Activated naive CD4-positive, alpha-beta T cell treated with anti-CD3 and anti-CD28 coated beads, Interleukin-2, amount 50 U/mL, for 72 hours (primary cell): Measurements from ENCODE around the gene BCL2L1. TPM values are rescaled to one million over a fixed set of nuclear protein-coding genes. Genes with fewer than 3 reads are reported as not detected.
A peak's percentile ranks its signal among the peaks of the same experiment; 100 is the strongest.

Experiments used
- ATAC-seq, 2 donors: fragments of 150-1000 bp; cut with Tn5 transposase; 2 replicates each; pipeline ENCODE4 v1.10.0; 2021; ENCODE audit warnings: mild to moderate bottlenecking in 2 of 2, moderate library complexity in 2 of 2
- DNase-seq, 2 donors: peaks; one replicate each; pipeline ENCODE4 v3.0.0; 2021 to 2022; ENCODE audit warnings: low spot score in 2 of 2
- H3K27ac Mint-ChIP-seq, 2 donors: one replicate each; pipeline ENCODE4 v1.8.0; 2022; ENCODE audit warnings: mild to moderate bottlenecking in 2 of 2, mixed read lengths in 2 of 2
- H3K36me3 Mint-ChIP-seq, 2 donors: one replicate each; pipeline ENCODE4 v1.8.0; 2022; ENCODE audit warnings: mixed read lengths in 2 of 2
- H3K9me3 Mint-ChIP-seq, 2 donors: one replicate each; pipeline ENCODE4 v1.8.0; 2022; ENCODE audit warnings: mixed read lengths in 2 of 2
- total RNA-seq, 2 donors: library from RNA; stranded (reverse); gene quantifications; one replicate each; pipeline ENCODE4 v1.2.3, GENCODE V29; 2022

Gene BCL2L1
- total RNA-seq, 2 donors from 2014 or later: 86.6 to 143 TPM

GRCh38 chr20:31689141-31689540 lies 33.5 kb downstream of the BCL2L1 start:
- Mint-ChIP-seq H3K36me3 (peaks cover 10 to 38% of the 10 kb centered on the region in 2 donors), H3K9me3 (no peaks in the 10 kb centered on the region), H3K27ac (peak overlapping the region; percentile 56 to 84)
- ATAC-seq (no peak), DNase-seq (no peak)

- Mint-ChIP-seq H3K9me3 (no peaks in the 10 kb centered on the region), H3K36me3 (peaks cover 17 to 44% of the 10 kb centered on the region in 2 donors), H3K27ac (peak overlapping the region; percentile 44 to 68)
- ATAC-seq (no peak), DNase-seq (no peak)
These were observed 34.9 kb downstream of the BCL2L1 start for GRCh38 chr20:31687777-31688176.

- no peaks in the 10 kb centered on the region for H3K9me3 Mint-ChIP-seq
- DNase-seq: no peak
- peaks cover 21 to 53% of the 10 kb centered on the region in 2 donors for H3K36me3 Mint-ChIP-seq
- no peak for ATAC-seq
- peak overlapping the region; percentile 68 to 86 for H3K27ac Mint-ChIP-seq
These were observed 36.6 kb downstream of the BCL2L1 start for GRCh38 chr20:31685853-31686643.

GRCh38 chr20:31684153-31685015 lies 38.3 kb downstream of the BCL2L1 start:
- DNase-seq (no peak), ATAC-seq (peak in 1 of 2 donors; percentile 44)
- Mint-ChIP-seq H3K36me3 (peaks cover 29 to 54% of the 10 kb centered on the region in 2 donors), H3K27ac (peak overlapping the region; percentile 90 to 99), H3K9me3 (no peaks in the 10 kb centered on the region)

- Mint-ChIP-seq H3K36me3 (peaks cover 35 to 59% of the 10 kb centered on the region in 2 donors), H3K9me3 (no peaks in the 10 kb centered on the region)
These were observed 39.7 kb downstream of the BCL2L1 start for GRCh38 chr20:31682927-31683326.

GRCh38 chr20:31682352-31682751 lies 40.3 kb downstream of the BCL2L1 start:
- DNase-seq (no peak), ATAC-seq (no peak)
- H3K9me3 Mint-ChIP-seq: no peaks in the 10 kb centered on the region
- H3K27ac Mint-ChIP-seq: peak overlapping the region in 1 of 2 donors; percentile 99
- H3K36me3 Mint-ChIP-seq: peaks cover 35 to 54% of the 10 kb centered on the region in 2 donors

More at GRCh38 chr20:31682927-31683326, 39.7 kb downstream of the BCL2L1 start:
- ATAC-seq (no peak), DNase-seq (no peak)
- peak overlapping the region; percentile 89 to 99 for H3K27ac Mint-ChIP-seq

- H3K27ac Mint-ChIP-seq: peak overlapping the region; percentile 75 to 99
- DNase-seq (no peak), ATAC-seq (no peak)
- H3K36me3 Mint-ChIP-seq: peaks cover 33 to 49% of the 10 kb centered on the region in 2 donors
- H3K9me3 Mint-ChIP-seq: no peaks in the 10 kb centered on the region
These were observed 40.9 kb downstream of the BCL2L1 start for GRCh38 chr20:31681769-31682168.

GRCh38 chr20:31681128-31681727 lies 41.4 kb downstream of the BCL2L1 start:
- ATAC-seq (no peak), DNase-seq (no peak)
- H3K27ac Mint-ChIP-seq: peak overlapping the region; percentile 75 to 99
- H3K36me3 Mint-ChIP-seq: peaks cover 38 to 49% of the 10 kb centered on the region in 2 donors
- H3K9me3 Mint-ChIP-seq: no peaks in the 10 kb centered on the region

- peak overlapping the region; percentile 75 to 99 for H3K27ac Mint-ChIP-seq
- DNase-seq (no peak), ATAC-seq (no peak)
- peaks cover 38 to 47% of the 10 kb centered on the region in 2 donors for H3K36me3 Mint-ChIP-seq
- no peaks in the 10 kb centered on the region for H3K9me3 Mint-ChIP-seq
These were observed 42.2 kb downstream of the BCL2L1 start for GRCh38 chr20:31680286-31681127.

- Mint-ChIP-seq H3K36me3 (peaks cover 45 to 56% of the 10 kb centered on the region in 2 donors), H3K27ac (peak overlapping the region; percentile 99), H3K9me3 (no peaks in the 10 kb centered on the region)
- DNase-seq (no peak), ATAC-seq (no peak)
These were observed 43.0 kb downstream of the BCL2L1 start for GRCh38 chr20:31679357-31680285.

GRCh38 chr20:31678389-31679356 lies 44.0 kb downstream of the BCL2L1 start:
- Mint-ChIP-seq H3K9me3 (no peaks in the 10 kb centered on the region), H3K27ac (peak overlapping the region; percentile 99), H3K36me3 (peaks cover 53 to 64% of the 10 kb centered on the region in 2 donors)
- no peak for DNase-seq
- ATAC-seq: no peak

GRCh38 chr20:31677553-31678260 lies 45.0 kb downstream of the BCL2L1 start:
- peak overlapping the region; percentile 99 for H3K27ac Mint-ChIP-seq
- peaks cover 47 to 59% of the 10 kb centered on the region in 2 donors for H3K36me3 Mint-ChIP-seq
- ATAC-seq: no peak
- no peaks in the 10 kb centered on the region for H3K9me3 Mint-ChIP-seq
- DNase-seq: no peak

- no peak for ATAC-seq
These were observed 46.1 kb downstream of the BCL2L1 start for GRCh38 chr20:31676609-31676989.

More at GRCh38 chr20:31676609-31676989, 46.1 kb downstream of the BCL2L1 start:
- Mint-ChIP-seq H3K9me3 (no peaks in the 10 kb centered on the region), H3K36me3 (peaks cover 46 to 62% of the 10 kb centered on the region in 2 donors), H3K27ac (peak overlapping the region; percentile 99)
- DNase-seq: no peak
